Natural killer cell (primary cell): Measurements from ENCODE around the gene ADRM1. TPM values are rescaled to one million over a fixed set of nuclear protein-coding genes. Genes with fewer than 3 reads are reported as not detected.
A peak's percentile ranks its signal among the peaks of the same experiment; 100 is the strongest.

Source experiments
- ATAC-seq, 3 donors: fragments of 150-1000 bp in 2 of 3; fragments of 200-7000 bp in 1 of 3; cut with Tn5 transposase; 1 replicate in 1 of 3; 2 replicates in 2 of 3; pipeline ENCODE4 v1.10.0; 2021; ENCODE audit warnings: mild to moderate bottlenecking in 2 of 3, moderate library complexity in 2 of 3
- DNase-seq, 2 donors: peaks; one replicate each; pipeline versions ENCODE4 v3.0.0 to v3.0.0-alpha.2; 2013 to 2021; ENCODE audit warnings: mixed read lengths in 1 of 2
- H3K27ac ChIP-seq: one replicate; pipeline ENCODE4 v1.5.1; 2013; ENCODE audit warnings: mild to moderate bottlenecking, low read length
- H3K27me3 ChIP-seq: one replicate; pipeline ENCODE4 v1.6.1; 2013; ENCODE audit warnings: low read length; ENCODE audit not compliant: control insufficient read depth, insufficient read depth
- H3K36me3 ChIP-seq: one replicate; pipeline ENCODE4 v1.6.1; 2013; ENCODE audit warnings: low read length; ENCODE audit not compliant: control insufficient read depth, insufficient read depth
- H3K4me1 ChIP-seq: one replicate; pipeline ENCODE4 v1.6.1; 2013; ENCODE audit warnings: low read length; ENCODE audit not compliant: control insufficient read depth, insufficient read depth
- H3K4me3 ChIP-seq: one replicate; pipeline ENCODE4 v1.5.1; 2013; ENCODE audit warnings: low read length
- H3K9me3 ChIP-seq: one replicate; pipeline ENCODE4 v1.6.1; 2013; ENCODE audit warnings: low read length; ENCODE audit not compliant: control insufficient read depth, insufficient read depth
- H3K27ac Mint-ChIP-seq, 2 donors: one replicate each; pipeline ENCODE4 v1.8.0; 2022; ENCODE audit warnings: mild to moderate bottlenecking in 2 of 2, mixed read lengths in 2 of 2, moderate library complexity in 1 of 2
- H3K27me3 Mint-ChIP-seq, 2 donors: one replicate each; pipeline ENCODE4 v1.8.0; 2022; ENCODE audit warnings: low read depth in 2 of 2, mixed read lengths in 2 of 2
- H3K36me3 Mint-ChIP-seq: one replicate; pipeline ENCODE4 v1.8.0; 2022; ENCODE audit warnings: mixed read lengths
- H3K4me1 Mint-ChIP-seq, 2 donors: one replicate each; pipeline ENCODE4 v1.8.0; 2022; ENCODE audit warnings: mixed read lengths in 2 of 2
- H3K4me3 Mint-ChIP-seq: one replicate; pipeline ENCODE4 v1.8.0; 2022; ENCODE audit warnings: mild to moderate bottlenecking, moderate library complexity, mixed read lengths
- H3K9me3 Mint-ChIP-seq, 2 donors: one replicate each; pipeline ENCODE4 v1.8.0; 2022; ENCODE audit warnings: mixed read lengths in 2 of 2
- WGBS: methylation state at CpG from one replicate; pipeline ENCODE4 v1.1.7; 2013; ENCODE audit warnings: missing lambda C conversion rate; ENCODE audit not compliant: insufficient coverage; 5-methylcytosine and 5-hydroxymethylcytosine counted together
- intact Hi-C: fragments of 100-400 bp; cut with micrococcal nuclease; formaldehyde crosslinking; loops from one replicate; pipeline ENCODE4 v1.14.2; 2022
- total RNA-seq, 4 donors: library from RNA; stranded (reverse); fragments of 120-200 nt in 1 of 4; gene quantifications; one replicate each; pipeline versions ENCODE4 v1.2.3 to v1.2.4, GENCODE V29; 2013 to 2022
- TF ChIP-seq, protein P1 (sequence below): fragments of 200-600 bp; IDR thresholded peaks from one replicate; pipeline ENCODE4 v1.8.0; 2022; ENCODE audit warnings: antibody characterized with exemption

Gene ADRM1
- total RNA-seq, 3 donors from 2014 or later (not counting 1 experiment from before 2014, with no cell fraction given): 81.4 to 88.4 (median 84.6) TPM

DNA sequence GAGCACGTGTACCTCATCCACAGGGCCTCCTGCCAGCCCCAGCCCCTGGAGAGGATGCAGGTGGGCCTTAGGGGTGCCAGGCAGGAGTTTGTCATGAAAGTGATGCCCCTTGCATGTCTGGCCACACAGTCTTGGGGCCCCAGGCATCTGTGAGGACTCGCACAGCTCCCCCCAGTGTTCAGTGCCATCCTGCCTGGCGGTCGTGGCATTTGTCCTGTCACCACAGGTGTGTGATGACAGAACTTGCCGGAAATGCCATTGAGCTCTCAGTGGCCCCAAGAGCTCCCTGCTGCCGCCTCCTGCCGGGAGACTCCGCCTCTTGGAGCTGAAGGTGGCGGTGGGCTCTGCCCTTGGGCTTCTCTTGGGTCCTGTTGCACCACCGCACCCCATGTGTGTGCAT, 30.6 kb upstream of the ADRM1 start:
- H3K4me3 Mint-ChIP-seq: no peak overlapping the region
- intact Hi-C loops: no loop called here
- no peaks in the 10 kb centered on the region for H3K27me3 Mint-ChIP-seq
- peaks cover 0 to 19% of the 10 kb centered on the region in 2 donors for H3K4me1 Mint-ChIP-seq
- peaks cover 3% of the 10 kb centered on the region for H3K4me1 ChIP-seq
- H3K9me3 Mint-ChIP-seq: no peaks in the 10 kb centered on the region
- DNase-seq (no peak), ATAC-seq (no peak)
- TF ChIP-seq, protein P1, sequence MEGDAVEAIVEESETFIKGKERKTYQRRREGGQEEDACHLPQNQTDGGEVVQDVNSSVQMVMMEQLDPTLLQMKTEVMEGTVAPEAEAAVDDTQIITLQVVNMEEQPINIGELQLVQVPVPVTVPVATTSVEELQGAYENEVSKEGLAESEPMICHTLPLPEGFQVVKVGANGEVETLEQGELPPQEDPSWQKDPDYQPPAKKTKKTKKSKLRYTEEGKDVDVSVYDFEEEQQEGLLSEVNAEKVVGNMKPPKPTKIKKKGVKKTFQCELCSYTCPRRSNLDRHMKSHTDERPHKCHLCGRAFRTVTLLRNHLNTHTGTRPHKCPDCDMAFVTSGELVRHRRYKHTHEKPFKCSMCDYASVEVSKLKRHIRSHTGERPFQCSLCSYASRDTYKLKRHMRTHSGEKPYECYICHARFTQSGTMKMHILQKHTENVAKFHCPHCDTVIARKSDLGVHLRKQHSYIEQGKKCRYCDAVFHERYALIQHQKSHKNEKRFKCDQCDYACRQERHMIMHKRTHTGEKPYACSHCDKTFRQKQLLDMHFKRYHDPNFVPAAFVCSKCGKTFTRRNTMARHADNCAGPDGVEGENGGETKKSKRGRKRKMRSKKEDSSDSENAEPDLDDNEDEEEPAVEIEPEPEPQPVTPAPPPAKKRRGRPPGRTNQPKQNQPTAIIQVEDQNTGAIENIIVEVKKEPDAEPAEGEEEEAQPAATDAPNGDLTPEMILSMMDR: no peak
- no peaks in the 10 kb centered on the region for H3K9me3 ChIP-seq
- H3K4me3 ChIP-seq: no peak overlapping the region
- WGBS: 96% methylated on average over 10 of the region's 10 CpGs
- H3K36me3 ChIP-seq: peaks cover 32% of the 10 kb centered on the region
- H3K27ac ChIP-seq: no peak overlapping the region
- no peak overlapping the region for H3K27ac Mint-ChIP-seq
- peaks cover 11% of the 10 kb centered on the region for H3K36me3 Mint-ChIP-seq
- H3K27me3 ChIP-seq: no peaks in the 10 kb centered on the region

DNA sequence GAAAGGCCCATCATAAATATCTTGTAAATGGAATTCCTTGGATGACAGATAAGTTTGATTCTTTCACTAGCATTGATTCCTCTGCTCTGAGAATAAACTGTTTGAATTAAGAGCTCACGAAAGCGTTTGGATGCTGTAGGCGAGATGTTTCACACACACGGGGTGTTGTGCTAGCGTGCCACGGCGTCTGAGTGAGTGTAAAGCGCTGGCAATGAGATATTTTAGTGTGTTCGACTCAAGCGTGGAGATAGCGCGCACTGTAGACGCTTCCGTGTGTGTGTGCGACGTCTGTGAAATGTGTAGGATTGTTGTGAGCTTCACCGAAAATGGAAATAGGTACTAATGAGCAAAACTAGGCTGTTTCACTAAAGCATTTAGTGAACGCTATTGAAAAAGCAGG, 29.4 kb upstream of the ADRM1 start:
- Mint-ChIP-seq H3K27me3 (no peaks in the 10 kb centered on the region), H3K4me1 (peaks cover 0 to 19% of the 10 kb centered on the region in 2 donors), H3K36me3 (peaks cover 11% of the 10 kb centered on the region), H3K27ac (peak overlapping the region in 1 of 2 donors; percentile 13), H3K4me3 (no peak overlapping the region), H3K9me3 (no peaks in the 10 kb centered on the region)
- ATAC-seq (no peak), DNase-seq (no peak)
- H3K4me1 ChIP-seq: peaks cover 3% of the 10 kb centered on the region
- intact Hi-C loops: no loop called here
- WGBS: 98% methylated on average over 18 of the region's 18 CpGs
- no peaks in the 10 kb centered on the region for H3K9me3 ChIP-seq
- no peak overlapping the region for H3K27ac ChIP-seq
- peaks cover 27% of the 10 kb centered on the region for H3K36me3 ChIP-seq
- no peaks in the 10 kb centered on the region for H3K27me3 ChIP-seq
- no peak overlapping the region for H3K4me3 ChIP-seq
- TF ChIP-seq, protein P1: no peak

DNA sequence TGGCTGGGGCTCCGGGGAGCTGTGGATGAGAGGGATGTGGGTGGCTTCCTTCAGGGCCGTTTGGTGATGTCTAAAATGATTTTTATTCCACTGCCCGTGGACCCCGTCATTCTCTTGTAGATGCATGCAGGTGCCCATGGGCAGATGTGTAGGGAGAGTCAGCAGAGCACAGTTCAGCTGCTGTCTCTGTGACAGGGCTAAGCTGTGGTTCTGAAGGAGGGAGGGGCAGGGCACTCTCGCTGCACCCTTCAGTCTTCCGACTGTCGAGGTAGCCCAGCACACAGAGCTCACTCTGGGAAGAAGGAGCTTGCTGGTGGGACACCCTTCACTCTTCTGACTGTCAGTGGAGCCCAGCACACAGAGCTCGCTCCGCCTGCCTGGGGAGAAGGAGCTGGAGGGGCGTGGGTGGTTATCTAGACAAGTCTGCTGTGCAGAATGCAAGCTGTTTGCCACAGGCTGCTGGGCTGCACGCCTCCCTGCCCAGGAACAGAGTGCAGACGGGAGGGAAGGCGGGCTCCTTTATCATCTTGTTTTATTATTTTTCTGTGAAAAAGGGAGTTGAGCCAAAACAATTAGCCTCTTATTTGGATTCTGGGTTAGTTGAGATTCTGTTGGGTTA, 28.4 kb upstream of the ADRM1 start:
- peaks cover 3% of the 10 kb centered on the region for H3K4me1 ChIP-seq
- H3K9me3 ChIP-seq: no peaks in the 10 kb centered on the region
- no peaks in the 10 kb centered on the region for H3K27me3 ChIP-seq
- H3K36me3 Mint-ChIP-seq: peaks cover 11% of the 10 kb centered on the region
- peak overlapping the region; percentile 31 to 64 for H3K27ac Mint-ChIP-seq
- intact Hi-C loops: no loop called here
- H3K27ac ChIP-seq: no peak overlapping the region
- peaks cover 0 to 19% of the 10 kb centered on the region in 2 donors for H3K4me1 Mint-ChIP-seq
- H3K4me3 Mint-ChIP-seq: no peak overlapping the region
- H3K9me3 Mint-ChIP-seq: no peaks in the 10 kb centered on the region
- no peak for ATAC-seq
- DNase-seq: no peak
- peaks cover 31% of the 10 kb centered on the region for H3K36me3 ChIP-seq
- H3K4me3 ChIP-seq: no peak overlapping the region
- TF ChIP-seq, protein P1: no peak
- no peaks in the 10 kb centered on the region for H3K27me3 Mint-ChIP-seq
- 91% methylated on average over 13 of the region's 13 CpGs for WGBS

DNA sequence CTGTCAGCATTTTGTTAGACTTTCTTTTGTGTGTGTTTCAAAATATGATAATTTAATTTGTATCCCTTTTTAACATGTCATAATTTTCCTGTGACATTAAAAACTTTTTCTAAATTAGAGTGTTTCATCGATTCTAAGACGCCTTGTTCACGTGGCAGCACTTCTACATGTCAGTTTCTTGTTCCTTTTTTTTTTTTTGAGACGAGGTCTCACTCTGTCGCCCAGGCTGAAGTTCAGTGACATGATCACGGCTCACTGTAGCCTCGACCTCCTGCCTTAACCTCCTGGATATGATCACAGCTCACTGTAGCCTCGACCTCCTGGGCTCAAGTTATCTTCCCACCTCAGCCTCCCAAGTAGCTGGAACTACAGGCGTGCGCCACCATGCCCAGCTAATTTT, 27.6 kb upstream of the ADRM1 start:
- no peak overlapping the region for H3K4me3 ChIP-seq
- Mint-ChIP-seq H3K4me3 (no peak overlapping the region), H3K9me3 (no peaks in the 10 kb centered on the region), H3K36me3 (peaks cover 11% of the 10 kb centered on the region), H3K4me1 (peaks cover 0 to 16% of the 10 kb centered on the region in 2 donors), H3K27me3 (no peaks in the 10 kb centered on the region), H3K27ac (peak overlapping the region in 1 of 2 donors; percentile 64)
- peaks cover 39% of the 10 kb centered on the region for H3K36me3 ChIP-seq
- H3K27me3 ChIP-seq: no peaks in the 10 kb centered on the region
- intact Hi-C loops: no loop called here
- DNase-seq (no peak), ATAC-seq (no peak)
- no peak overlapping the region for H3K27ac ChIP-seq
- 83% methylated on average over 10 of the region's 10 CpGs for WGBS
- TF ChIP-seq, protein P1: no peak
- peaks cover 3% of the 10 kb centered on the region for H3K4me1 ChIP-seq
- no peaks in the 10 kb centered on the region for H3K9me3 ChIP-seq
